Measurements from ENCODE around the gene MYT1. TPM values are rescaled to one million over a fixed set of nuclear protein-coding genes. Genes with fewer than 3 reads are reported as not detected.

Gene MYT1
- total RNA-seq, 1 donor from 2014 or later = 1.2 TPM

- peaks cover 3% of the 10 kb centered on the region for H4K20me1 ChIP-seq (ENCODE audit: low read depth)
- no peak overlapping the region for H3K9ac ChIP-seq
- H3K27ac ChIP-seq = no peak overlapping the region
- no peak overlapping the region for H3K4me3 ChIP-seq
- H2AFZ ChIP-seq (replicated peaks) = no peak overlapping the region
- peaks cover 4% of the 10 kb centered on the region for H3K27me3 Mint-ChIP-seq (ENCODE audit: insufficient read depth, low read depth)
- H3K4me3 Mint-ChIP-seq = no peak overlapping the region
- peaks cover 5% of the 10 kb centered on the region for H3K79me2 ChIP-seq (ENCODE audit: low read depth)
- peaks cover 4% of the 10 kb centered on the region for H3F3A ChIP-seq (ENCODE audit: low read depth)
- no peak for TF ChIP-seq EZH2phosphoT487 (IDR thresholded peaks at IDR 0.05)
- no peak for DNase-seq (ENCODE audit: low spot score)
- peaks cover 16% of the 10 kb centered on the region for H3K9me3 Mint-ChIP-seq
- peaks cover 6% of the 10 kb centered on the region for H3K4me1 ChIP-seq
- peaks cover 30% of the 10 kb centered on the region for H3K36me3 Mint-ChIP-seq
- no peak overlapping the region for H3K27ac Mint-ChIP-seq
- H3K9me3 ChIP-seq (ENCODE audit: low read depth) = no peaks in the 10 kb centered on the region
- H3K27me3 ChIP-seq = no peaks in the 10 kb centered on the region
- H3K36me3 ChIP-seq = peaks cover 8% of the 10 kb centered on the region
- H3K4me1 Mint-ChIP-seq = no peaks in the 10 kb centered on the region
- H3K4me2 ChIP-seq = no peak overlapping the region
Observed at GRCh38 chr20:64273109-64273508, 108.9 kb downstream of the MYT1 start.

- no peaks in the 10 kb centered on the region for H3K27me3 ChIP-seq
- Mint-ChIP-seq H3K27ac (no peak overlapping the region), H3K36me3 (peaks cover 8% of the 10 kb centered on the region), H3K4me3 (no peak overlapping the region), H3K4me1 (no peaks in the 10 kb centered on the region), H3K9me3 (no peaks in the 10 kb centered on the region), H3K27me3 (ENCODE audit: insufficient read depth, low read depth) (peaks cover 5% of the 10 kb centered on the region)
- peaks cover 3% of the 10 kb centered on the region for H4K20me1 ChIP-seq (ENCODE audit: low read depth)
- H3F3A ChIP-seq (ENCODE audit: low read depth) = no peaks in the 10 kb centered on the region
- H3K36me3 ChIP-seq = peaks cover 8% of the 10 kb centered on the region
- no peak overlapping the region for H3K4me2 ChIP-seq
- H3K9me3 ChIP-seq (ENCODE audit: low read depth) = no peaks in the 10 kb centered on the region
- no peak overlapping the region for H3K9ac ChIP-seq
- no peak overlapping the region for H3K27ac ChIP-seq
- H3K4me1 ChIP-seq = no peaks in the 10 kb centered on the region
- no peak for TF ChIP-seq EZH2 (IDR thresholded peaks at IDR 0.05)
- TF ChIP-seq CTCF (IDR thresholded peaks at IDR 0.05) = no peak
- no peak for TF ChIP-seq EZH2phosphoT487 (IDR thresholded peaks at IDR 0.05)
- no peak overlapping the region for H3K4me3 ChIP-seq
- no peak overlapping the region for H2AFZ ChIP-seq (replicated peaks)
- no peak for DNase-seq (ENCODE audit: low spot score)
- H3K79me2 ChIP-seq (ENCODE audit: low read depth) = no peaks in the 10 kb centered on the region
Observed at GRCh38 chr20:64276817-64277216, 112.6 kb downstream of the MYT1 start.

GRCh38 chr20:64277571-64278316 lies 113.5 kb downstream of the MYT1 start:
- Mint-ChIP-seq H3K27ac (no peak overlapping the region), H3K9me3 (no peaks in the 10 kb centered on the region), H3K36me3 (peaks cover 7% of the 10 kb centered on the region), H3K27me3 (ENCODE audit: insufficient read depth, low read depth) (peaks cover 6% of the 10 kb centered on the region), H3K4me1 (no peaks in the 10 kb centered on the region), H3K4me3 (no peak overlapping the region)
- Histone ChIP-seq H3K4me2 (no peak overlapping the region), H2AFZ (replicated peaks) (no peak overlapping the region), H3F3A (ENCODE audit: low read depth) (no peaks in the 10 kb centered on the region), H3K4me1 (no peaks in the 10 kb centered on the region), H3K9me3 (ENCODE audit: low read depth) (no peaks in the 10 kb centered on the region), H3K79me2 (ENCODE audit: low read depth) (no peaks in the 10 kb centered on the region), H3K27ac (no peak overlapping the region), H3K9ac (no peak overlapping the region), H3K4me3 (no peak overlapping the region), H3K36me3 (peaks cover 8% of the 10 kb centered on the region), H4K20me1 (ENCODE audit: low read depth) (peaks cover 3% of the 10 kb centered on the region), H3K27me3 (no peaks in the 10 kb centered on the region)
- TF ChIP-seq CTCF (IDR thresholded peaks at IDR 0.05) = no peak
- no peak for TF ChIP-seq EZH2phosphoT487 (IDR thresholded peaks at IDR 0.05)
- no peak for TF ChIP-seq EZH2 (IDR thresholded peaks at IDR 0.05)
- DNase-seq (ENCODE audit: low spot score) = no peak

- Histone ChIP-seq H3K27me3 (no peaks in the 10 kb centered on the region), H3K9me3 (ENCODE audit: low read depth) (no peaks in the 10 kb centered on the region), H3K36me3 (peaks cover 8% of the 10 kb centered on the region), H3K4me3 (no peak overlapping the region), H3K27ac (no peak overlapping the region), H3K4me1 (no peaks in the 10 kb centered on the region), H4K20me1 (ENCODE audit: low read depth) (no peaks in the 10 kb centered on the region), H2AFZ (replicated peaks) (no peak overlapping the region), H3K4me2 (no peak overlapping the region), H3K9ac (no peak overlapping the region), H3K79me2 (ENCODE audit: low read depth) (no peaks in the 10 kb centered on the region), H3F3A (ENCODE audit: low read depth) (no peaks in the 10 kb centered on the region)
- peaks cover 1% of the 10 kb centered on the region for H3K9me3 Mint-ChIP-seq
- no peak for DNase-seq (ENCODE audit: low spot score)
- peaks cover 7% of the 10 kb centered on the region for H3K36me3 Mint-ChIP-seq
- H3K27me3 Mint-ChIP-seq (ENCODE audit: insufficient read depth, low read depth) = peaks cover 6% of the 10 kb centered on the region
- H3K4me1 Mint-ChIP-seq = no peaks in the 10 kb centered on the region
- TF ChIP-seq EZH2 (IDR thresholded peaks at IDR 0.05) = no peak
- H3K4me3 Mint-ChIP-seq = no peak overlapping the region
- no peak overlapping the region for H3K27ac Mint-ChIP-seq
Observed at GRCh38 chr20:64278317-64278681, 114.0 kb downstream of the MYT1 start.

Data from neural progenitor cell (in vitro differentiated cells).